ENCODE data around the gene NARF.

Gene NARF

DNA sequence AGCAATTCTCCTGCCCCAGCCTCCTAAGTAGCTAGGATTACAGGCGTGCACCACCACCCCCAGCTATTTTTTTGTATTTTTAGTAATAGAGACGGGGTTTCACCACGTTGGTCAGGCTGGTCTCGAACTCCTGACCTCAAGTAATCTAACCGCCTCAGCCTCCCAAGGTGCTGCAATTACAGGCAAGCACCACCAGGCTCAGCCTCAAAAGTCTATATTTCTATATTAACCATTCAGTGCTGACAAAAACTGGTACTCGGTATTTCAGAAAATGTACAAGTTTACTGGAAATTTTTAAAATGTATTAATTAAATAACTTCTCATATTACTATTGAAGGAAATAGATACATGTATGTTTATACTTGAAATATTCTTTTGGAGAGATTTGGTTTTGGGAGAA is 41.8 kb upstream of the NARF start:
- no peak overlapping the region for H3K4me2 ChIP-seq (ENCODE audit: low read length)
- no peak overlapping the region for H2BK120ac ChIP-seq (ENCODE audit: low read depth, low read length)
- H2BK5ac ChIP-seq (ENCODE audit: low read length), result no peak overlapping the region
- H3K23ac ChIP-seq (ENCODE audit: low read length), result no peak overlapping the region
- no peak overlapping the region for H3K4ac ChIP-seq (ENCODE audit: low read depth, low read length)
- no CpG with 5 or more reads among the region's 6 CpGs for WGBS (ENCODE audit: extremely low coverage, insufficient coverage, low lambda C conversion rate)
- no peak overlapping the region for H3K56ac ChIP-seq (ENCODE audit: low read length)
- no peaks in the 10 kb centered on the region for H3K27me3 ChIP-seq (ENCODE audit: insufficient read depth, low read length, poor library complexity)
- no peak overlapping the region for H2AK5ac ChIP-seq (ENCODE audit: low read length)
- no peak overlapping the region for H3K4me3 ChIP-seq (ENCODE audit: low read length)
- H3K79me1 ChIP-seq (ENCODE audit: low read length), result no peaks in the 10 kb centered on the region
- DNase-seq, result no peak
- H3K9ac ChIP-seq (ENCODE audit: low read length), result no peak overlapping the region
- H3K79me2 ChIP-seq (ENCODE audit: control insufficient read depth, insufficient read depth, low read length), result no peaks in the 10 kb centered on the region
- no peak overlapping the region for H3K27ac ChIP-seq (ENCODE audit: low read depth, low read length)
- no peak overlapping the region for H3K18ac ChIP-seq (ENCODE audit: low read length)
- no peaks in the 10 kb centered on the region for H3K36me3 ChIP-seq (ENCODE audit: control insufficient read depth, insufficient read depth, low read length)
- H4K5ac ChIP-seq (ENCODE audit: low read length), result no peak overlapping the region
- H2BK15ac ChIP-seq (replicated peaks; ENCODE audit: low read depth), result no peak overlapping the region
- H3K4me1 ChIP-seq (ENCODE audit: control insufficient read depth, low read depth, low read length), result no peaks in the 10 kb centered on the region
- H4K8ac ChIP-seq (ENCODE audit: low read depth, low read length), result no peak overlapping the region

- Histone ChIP-seq H3K4me1 (ENCODE audit: control insufficient read depth, low read depth, low read length) (no peaks in the 10 kb centered on the region), H3K56ac (ENCODE audit: low read length) (peak within 1 kb of the TSS; percentile 99), H3K4ac (ENCODE audit: low read depth, low read length) (no peak within 1 kb of the TSS), H3K79me1 (ENCODE audit: low read length) (no peaks in the 10 kb centered on the region), H2AK5ac (ENCODE audit: low read length) (no peak within 1 kb of the TSS), H3K36me3 (ENCODE audit: control insufficient read depth, insufficient read depth, low read length) (no peaks in the 10 kb centered on the region), H3K18ac (ENCODE audit: low read length) (peak within 1 kb of the TSS; percentile 91), H2BK15ac (replicated peaks; ENCODE audit: low read depth) (no peak within 1 kb of the TSS), H2BK5ac (ENCODE audit: low read length) (peak within 1 kb of the TSS; percentile 95), H2BK120ac (ENCODE audit: low read depth, low read length) (no peak within 1 kb of the TSS), H3K4me2 (ENCODE audit: low read length) (peak within 1 kb of the TSS; percentile 73), H3K4me3 (ENCODE audit: low read length) (peak within 1 kb of the TSS; percentile 91), H3K27me3 (ENCODE audit: insufficient read depth, low read length, poor library complexity) (no peaks in the 10 kb centered on the region), H3K23ac (ENCODE audit: low read length) (no peak within 1 kb of the TSS), H3K9ac (ENCODE audit: low read length) (peak within 1 kb of the TSS; percentile 98), H3K79me2 (ENCODE audit: control insufficient read depth, insufficient read depth, low read length) (no peaks in the 10 kb centered on the region), H3K27ac (ENCODE audit: low read depth, low read length) (peak within 1 kb of the TSS; percentile 60), H4K8ac (ENCODE audit: low read depth, low read length) (no peak within 1 kb of the TSS), H4K5ac (ENCODE audit: low read length) (no peak within 1 kb of the TSS)
- WGBS (ENCODE audit: extremely low coverage, insufficient coverage, low lambda C conversion rate), result no CpG with 5 or more reads among the region's 108 CpGs
- DNase-seq, result peak; percentile 88
Measured at GRCh38 chr17:82418001-82418986, 40.2 kb upstream of the NARF start, which contains the start of the genes HEXD and OGFOD3. Gene HEXD, plus strand, starts transcription at chr17:82418347. Its CDS starts 1,453 bp downstream, at chr17:82419800. Gene OGFOD3, minus strand, starts transcription at chr17:82418586. Its CDS starts 101 bp downstream, at chr17:82418485.

DNA sequence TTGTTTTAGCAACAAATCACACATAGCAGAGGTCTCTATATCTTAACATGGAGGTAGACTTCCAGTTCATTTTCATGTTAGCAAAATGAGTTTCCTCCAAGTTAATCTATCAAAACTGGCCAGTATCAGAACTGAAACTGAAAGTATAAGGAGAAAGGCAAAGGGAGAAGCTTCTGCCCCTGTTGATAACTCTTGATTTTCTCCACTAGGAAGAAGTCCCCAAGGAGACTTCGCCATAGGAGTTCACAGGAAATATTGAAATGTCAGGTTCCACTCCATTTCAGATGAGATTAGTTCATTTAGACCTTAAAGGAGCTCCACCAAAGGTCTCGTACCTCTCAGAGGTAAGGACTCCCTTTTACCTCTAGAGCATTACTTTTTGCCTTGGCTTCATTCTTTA is 39.0 kb upstream of the NARF start:
- no peaks in the 10 kb centered on the region for H3K79me1 ChIP-seq (ENCODE audit: low read length)

GRCh38 chr17:82424001-82424862 is 34.3 kb upstream of the NARF start:
- no CpG with 5 or more reads among the region's 25 CpGs for WGBS (ENCODE audit: extremely low coverage, insufficient coverage, low lambda C conversion rate)
- H3K27me3 ChIP-seq (ENCODE audit: insufficient read depth, low read length, poor library complexity), result no peaks in the 10 kb centered on the region
- no peaks in the 10 kb centered on the region for H3K36me3 ChIP-seq (ENCODE audit: control insufficient read depth, insufficient read depth, low read length)
- no peak overlapping the region for H2BK120ac ChIP-seq (ENCODE audit: low read depth, low read length)
- no peak overlapping the region for H3K9ac ChIP-seq (ENCODE audit: low read length)
- H3K79me1 ChIP-seq (ENCODE audit: low read length), result no peaks in the 10 kb centered on the region
- DNase-seq, result peak; percentile 75
- H3K79me2 ChIP-seq (ENCODE audit: control insufficient read depth, insufficient read depth, low read length), result no peaks in the 10 kb centered on the region
- H3K4me2 ChIP-seq (ENCODE audit: low read length), result no peak overlapping the region
- no peak overlapping the region for H3K23ac ChIP-seq (ENCODE audit: low read length)
- H2BK5ac ChIP-seq (ENCODE audit: low read length), result no peak overlapping the region
- H4K5ac ChIP-seq (ENCODE audit: low read length), result no peak overlapping the region
- no peak overlapping the region for H3K4ac ChIP-seq (ENCODE audit: low read depth, low read length)
- H4K8ac ChIP-seq (ENCODE audit: low read depth, low read length), result no peak overlapping the region
- H3K4me3 ChIP-seq (ENCODE audit: low read length), result no peak overlapping the region
- no peaks in the 10 kb centered on the region for H3K4me1 ChIP-seq (ENCODE audit: control insufficient read depth, low read depth, low read length)
- no peak overlapping the region for H3K18ac ChIP-seq (ENCODE audit: low read length)
- no peak overlapping the region for H3K27ac ChIP-seq (ENCODE audit: low read depth, low read length)
- no peak overlapping the region for H3K56ac ChIP-seq (ENCODE audit: low read length)
- no peak overlapping the region for H2BK15ac ChIP-seq (replicated peaks; ENCODE audit: low read depth)
- no peak overlapping the region for H2AK5ac ChIP-seq (ENCODE audit: low read length)

More for the DNA sequence above, 39.0 kb upstream of the NARF start:
- Histone ChIP-seq H3K4me2 (ENCODE audit: low read length) (no peak overlapping the region), H3K18ac (ENCODE audit: low read length) (no peak overlapping the region), H3K4me3 (ENCODE audit: low read length) (no peak overlapping the region), H3K56ac (ENCODE audit: low read length) (no peak overlapping the region), H2BK15ac (replicated peaks; ENCODE audit: low read depth) (no peak overlapping the region), H4K5ac (ENCODE audit: low read length) (no peak overlapping the region), H3K79me2 (ENCODE audit: control insufficient read depth, insufficient read depth, low read length) (no peaks in the 10 kb centered on the region), H3K9ac (ENCODE audit: low read length) (no peak overlapping the region), H3K23ac (ENCODE audit: low read length) (no peak overlapping the region), H3K36me3 (ENCODE audit: control insufficient read depth, insufficient read depth, low read length) (no peaks in the 10 kb centered on the region), H3K27ac (ENCODE audit: low read depth, low read length) (no peak overlapping the region), H4K8ac (ENCODE audit: low read depth, low read length) (no peak overlapping the region), H2BK120ac (ENCODE audit: low read depth, low read length) (no peak overlapping the region), H3K4me1 (ENCODE audit: control insufficient read depth, low read depth, low read length) (no peaks in the 10 kb centered on the region), H3K4ac (ENCODE audit: low read depth, low read length) (no peak overlapping the region), H2BK5ac (ENCODE audit: low read length) (no peak overlapping the region), H2AK5ac (ENCODE audit: low read length) (no peak overlapping the region), H3K27me3 (ENCODE audit: insufficient read depth, low read length, poor library complexity) (no peaks in the 10 kb centered on the region)
- DNase-seq, result no peak
- no CpG with 5 or more reads among the region's 2 CpGs for WGBS (ENCODE audit: extremely low coverage, insufficient coverage, low lambda C conversion rate)

- H3K9ac ChIP-seq (ENCODE audit: low read length), result no peak overlapping the region
- no peaks in the 10 kb centered on the region for H3K4me1 ChIP-seq (ENCODE audit: control insufficient read depth, low read depth, low read length)
- H3K4me2 ChIP-seq (ENCODE audit: low read length), result no peak overlapping the region
- no peaks in the 10 kb centered on the region for H3K36me3 ChIP-seq (ENCODE audit: control insufficient read depth, insufficient read depth, low read length)
- no peak overlapping the region for H4K5ac ChIP-seq (ENCODE audit: low read length)
- H2BK5ac ChIP-seq (ENCODE audit: low read length), result no peak overlapping the region
- no peaks in the 10 kb centered on the region for H3K27me3 ChIP-seq (ENCODE audit: insufficient read depth, low read length, poor library complexity)
- H3K27ac ChIP-seq (ENCODE audit: low read depth, low read length), result no peak overlapping the region
- no peak for DNase-seq
- no peak overlapping the region for H2AK5ac ChIP-seq (ENCODE audit: low read length)
- H3K23ac ChIP-seq (ENCODE audit: low read length), result no peak overlapping the region
- no peak overlapping the region for H3K4me3 ChIP-seq (ENCODE audit: low read length)
- no peak overlapping the region for H2BK15ac ChIP-seq (replicated peaks; ENCODE audit: low read depth)
- WGBS (ENCODE audit: extremely low coverage, insufficient coverage, low lambda C conversion rate), result no CpG with 5 or more reads among the region's 2 CpGs
- no peak overlapping the region for H3K56ac ChIP-seq (ENCODE audit: low read length)
- H4K8ac ChIP-seq (ENCODE audit: low read depth, low read length), result no peak overlapping the region
- H3K18ac ChIP-seq (ENCODE audit: low read length), result no peak overlapping the region
- H3K79me1 ChIP-seq (ENCODE audit: low read length), result no peaks in the 10 kb centered on the region
- no peak overlapping the region for H3K4ac ChIP-seq (ENCODE audit: low read depth, low read length)
- H2BK120ac ChIP-seq (ENCODE audit: low read depth, low read length), result no peak overlapping the region
- no peaks in the 10 kb centered on the region for H3K79me2 ChIP-seq (ENCODE audit: control insufficient read depth, insufficient read depth, low read length)
Measured at GRCh38 chr17:82424863-82425159, 33.7 kb upstream of the NARF start.
